Type B pancreatic cell (in vitro differentiated cells): ENCODE measurements around the gene LTBR. TPM values are rescaled to one million over a fixed set of nuclear protein-coding genes. Genes with fewer than 3 reads are reported as not detected.

Experiments used
- DNase-seq: peaks from one replicate; pipeline ENCODE4 v3.0.0; 2021; ENCODE audit warnings: mixed read lengths; ENCODE audit not compliant: unreplicated experiment; ENCODE audit errors: extremely low spot score
- H3K27ac Mint-ChIP-seq: 2 replicates; pipeline ENCODE4 v1.8.0; 2021; ENCODE audit warnings: mild to moderate bottlenecking, mixed read lengths
- H3K27me3 Mint-ChIP-seq: 2 replicates; pipeline ENCODE4 v1.8.0; 2021; ENCODE audit warnings: mixed read lengths
- H3K36me3 Mint-ChIP-seq: 2 replicates; pipeline ENCODE4 v1.8.0; 2021; ENCODE audit warnings: mixed read lengths
- H3K4me1 Mint-ChIP-seq: one replicate; pipeline ENCODE4 v1.8.0; 2021; ENCODE audit warnings: mixed read lengths; ENCODE audit not compliant: unreplicated experiment
- H3K4me3 Mint-ChIP-seq: 2 replicates; pipeline ENCODE4 v1.8.0; 2021; ENCODE audit warnings: mild to moderate bottlenecking, mixed read lengths
- H3K9me3 Mint-ChIP-seq: 2 replicates; pipeline ENCODE4 v1.8.0; 2021; ENCODE audit warnings: mixed read lengths
- total RNA-seq: library from RNA; stranded (reverse); gene quantifications from 2 replicates; pipeline ENCODE4 v1.2.1, GENCODE V29; 2021; ENCODE audit warnings: low replicate concordance
- TF ChIP-seq, protein P1 (sequence below): fragments of 200-600 bp; sonication (generic); conservative IDR thresholded peaks from 2 replicates; pipeline ENCODE4 v1.5.0; 2021; ENCODE audit warnings: antibody characterized with exemption, mild to moderate bottlenecking

Gene LTBR
- total RNA-seq, 1 donor from 2014 or later, result 18.5 TPM

- no peak for DNase-seq
- Mint-ChIP-seq H3K36me3 (peaks cover 7% of the 10 kb centered on the region), H3K4me3 (peak overlapping the region; percentile 83), H3K4me1 (peaks cover 28% of the 10 kb centered on the region), H3K9me3 (no peaks in the 10 kb centered on the region), H3K27ac (peak overlapping the region; percentile 96), H3K27me3 (peaks cover 3% of the 10 kb centered on the region)
- TF ChIP-seq, protein P1, sequence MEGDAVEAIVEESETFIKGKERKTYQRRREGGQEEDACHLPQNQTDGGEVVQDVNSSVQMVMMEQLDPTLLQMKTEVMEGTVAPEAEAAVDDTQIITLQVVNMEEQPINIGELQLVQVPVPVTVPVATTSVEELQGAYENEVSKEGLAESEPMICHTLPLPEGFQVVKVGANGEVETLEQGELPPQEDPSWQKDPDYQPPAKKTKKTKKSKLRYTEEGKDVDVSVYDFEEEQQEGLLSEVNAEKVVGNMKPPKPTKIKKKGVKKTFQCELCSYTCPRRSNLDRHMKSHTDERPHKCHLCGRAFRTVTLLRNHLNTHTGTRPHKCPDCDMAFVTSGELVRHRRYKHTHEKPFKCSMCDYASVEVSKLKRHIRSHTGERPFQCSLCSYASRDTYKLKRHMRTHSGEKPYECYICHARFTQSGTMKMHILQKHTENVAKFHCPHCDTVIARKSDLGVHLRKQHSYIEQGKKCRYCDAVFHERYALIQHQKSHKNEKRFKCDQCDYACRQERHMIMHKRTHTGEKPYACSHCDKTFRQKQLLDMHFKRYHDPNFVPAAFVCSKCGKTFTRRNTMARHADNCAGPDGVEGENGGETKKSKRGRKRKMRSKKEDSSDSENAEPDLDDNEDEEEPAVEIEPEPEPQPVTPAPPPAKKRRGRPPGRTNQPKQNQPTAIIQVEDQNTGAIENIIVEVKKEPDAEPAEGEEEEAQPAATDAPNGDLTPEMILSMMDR, result no peak
These were observed 10.8 kb upstream of the LTBR start for GRCh38 chr12:6373022-6373787.

DNA sequence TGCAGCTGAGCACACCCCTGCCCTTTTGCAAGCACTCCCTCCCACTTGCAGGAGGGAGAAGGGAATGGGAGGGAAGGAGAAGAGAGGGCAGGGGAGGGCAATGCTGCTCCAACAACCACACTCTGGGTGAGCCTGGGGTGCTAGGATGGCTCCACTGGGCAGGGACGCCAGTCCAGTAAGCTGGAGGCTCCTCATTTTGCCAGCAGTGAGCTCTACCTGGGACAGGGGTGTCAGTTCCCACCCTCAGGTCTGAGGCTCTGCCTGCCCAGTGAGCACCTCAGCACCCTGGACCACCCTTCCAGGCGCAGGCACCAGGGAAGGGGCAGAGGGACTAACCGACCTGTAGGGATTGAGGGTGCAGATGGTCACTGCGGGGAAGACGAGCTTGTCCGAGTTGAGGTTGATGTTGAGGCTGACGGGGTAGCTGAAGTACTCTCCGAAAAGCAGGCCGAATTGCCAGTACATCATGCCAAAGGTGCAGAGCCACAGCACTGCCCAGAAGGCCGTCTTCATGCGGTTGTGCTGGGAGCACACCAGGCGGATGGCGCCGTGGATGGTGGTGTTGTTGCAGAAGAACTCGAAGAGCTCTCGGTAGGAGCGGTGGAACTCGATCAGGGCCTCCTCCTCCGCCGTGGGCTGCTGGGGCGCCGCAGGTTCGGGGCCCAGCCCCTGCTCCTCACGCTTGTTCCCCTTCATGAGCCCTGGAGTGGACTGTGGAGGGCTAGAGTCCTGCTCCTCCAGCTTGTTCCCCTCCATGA lies 9.8 kb upstream of the LTBR start:
- Mint-ChIP-seq H3K4me3 (peak overlapping the region; percentile 83), H3K27ac (peak overlapping the region; percentile 96), H3K4me1 (peaks cover 28% of the 10 kb centered on the region), H3K36me3 (peaks cover 7% of the 10 kb centered on the region), H3K27me3 (peaks cover 3% of the 10 kb centered on the region), H3K9me3 (no peaks in the 10 kb centered on the region)
- DNase-seq, result no peak
- TF ChIP-seq, protein P1, result no peak

- H3K4me1 Mint-ChIP-seq, result peaks cover 28% of the 10 kb centered on the region
- H3K9me3 Mint-ChIP-seq, result no peaks in the 10 kb centered on the region
- DNase-seq, result no peak
- peaks cover 7% of the 10 kb centered on the region for H3K36me3 Mint-ChIP-seq
- TF ChIP-seq, protein P1, result no peak
- peaks cover 3% of the 10 kb centered on the region for H3K27me3 Mint-ChIP-seq
- H3K4me3 Mint-ChIP-seq, result peak overlapping the region; percentile 86
- peak overlapping the region; percentile 92 for H3K27ac Mint-ChIP-seq
These were observed 9.2 kb upstream of the LTBR start for GRCh38 chr12:6374786-6375160.

- peaks cover 7% of the 10 kb centered on the region for H3K36me3 Mint-ChIP-seq
These were observed 8.5 kb upstream of the LTBR start, which contains the start of gene SCNN1A for GRCh38 chr12:6375269-6376078. Gene SCNN1A (minus strand): TSS chr12:6375563. CDS start chr12:6374783, 780 bp downstream.

More at GRCh38 chr12:6375269-6376078, 8.5 kb upstream of the LTBR start, which contains the start of gene SCNN1A:
- peak within 1 kb of the TSS; percentile 96 for H3K27ac Mint-ChIP-seq
- H3K27me3 Mint-ChIP-seq, result peaks cover 3% of the 10 kb centered on the region
- H3K4me1 Mint-ChIP-seq, result peaks cover 27% of the 10 kb centered on the region
- DNase-seq, result no peak
- TF ChIP-seq, protein P1, result no peak
- peak within 1 kb of the TSS; percentile 86 for H3K4me3 Mint-ChIP-seq
- no peaks in the 10 kb centered on the region for H3K9me3 Mint-ChIP-seq
